GM19193 (cell line): ENCODE results near the gene SPTBN2.

Source experiments
- POLR2A ChIP-seq: IDR thresholded peaks from 4 replicates; pipeline ENCODE4 v1.6.1; 2011; ENCODE audit not compliant: insufficient read depth, insufficient read length; ENCODE audit errors: extremely low read depth

The SPTBN2 gene

DNA sequence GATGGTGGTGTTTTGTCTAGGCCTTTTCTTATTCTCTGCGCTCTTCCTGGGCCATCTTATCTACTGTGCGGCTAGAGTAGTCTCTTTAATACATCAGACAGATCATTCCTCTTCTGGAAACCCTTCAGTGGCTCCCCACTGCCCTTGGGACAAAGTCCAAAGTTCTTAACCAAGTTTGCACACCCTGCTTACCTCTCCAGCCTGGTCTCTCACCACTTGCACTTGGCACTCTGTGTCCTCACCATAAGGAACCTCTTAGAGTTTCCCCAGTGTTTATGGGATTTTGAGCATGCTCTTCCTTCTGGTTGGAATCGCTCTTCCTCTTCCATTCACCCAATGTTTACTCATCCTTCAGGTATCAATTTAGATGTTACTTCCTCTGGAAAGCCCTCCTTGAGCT is 5.2 kb upstream of the SPTBN2 start:
- no peak for TF ChIP-seq POLR2A

- TF ChIP-seq POLR2A: no peak
These were observed 431 bp upstream of the SPTBN2 start for GRCh38 chr11:66729447-66729846.

GRCh38 chr11:66728038-66728692 is 851 bp downstream of the SPTBN2 start:
- TF ChIP-seq POLR2A: no peak

DNA sequence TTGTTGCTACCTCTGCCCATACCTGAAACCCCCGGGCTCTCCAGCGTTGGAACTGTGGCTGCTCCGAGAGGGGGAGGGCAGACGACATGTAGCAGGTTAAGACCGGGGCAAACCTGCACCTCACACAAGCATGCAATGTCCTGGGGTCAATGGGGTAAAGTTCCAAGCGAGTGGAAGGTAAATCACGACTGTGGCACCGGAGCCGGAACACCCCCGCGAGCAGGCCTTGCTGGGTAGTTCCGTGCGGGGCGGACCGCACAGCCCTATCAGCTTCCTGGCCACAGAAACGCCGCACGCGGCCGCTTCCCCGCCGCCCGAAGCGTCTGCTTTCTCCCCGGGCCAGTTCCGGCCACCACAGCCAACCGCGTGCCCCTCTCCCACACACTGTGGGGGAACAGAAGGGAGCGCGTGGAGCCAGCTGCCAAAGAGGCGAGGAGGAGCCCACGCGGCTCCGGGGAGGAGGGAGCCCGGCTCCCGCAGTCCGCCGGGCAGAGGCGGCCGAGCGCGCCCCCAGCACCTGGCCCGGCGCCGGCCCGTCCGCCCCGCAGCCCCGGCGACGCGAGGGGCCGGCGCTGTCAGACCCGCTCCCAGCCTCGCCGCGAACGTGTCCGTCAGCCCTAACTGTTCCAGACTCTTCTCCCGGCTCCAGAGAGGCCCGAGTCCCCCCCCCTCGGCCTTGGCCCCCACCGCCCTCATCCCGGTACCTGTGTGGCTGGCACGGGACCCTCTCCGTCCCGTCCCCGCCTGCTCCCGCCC is 1.6 kb downstream of the SPTBN2 start:
- no peak for TF ChIP-seq POLR2A

DNA sequence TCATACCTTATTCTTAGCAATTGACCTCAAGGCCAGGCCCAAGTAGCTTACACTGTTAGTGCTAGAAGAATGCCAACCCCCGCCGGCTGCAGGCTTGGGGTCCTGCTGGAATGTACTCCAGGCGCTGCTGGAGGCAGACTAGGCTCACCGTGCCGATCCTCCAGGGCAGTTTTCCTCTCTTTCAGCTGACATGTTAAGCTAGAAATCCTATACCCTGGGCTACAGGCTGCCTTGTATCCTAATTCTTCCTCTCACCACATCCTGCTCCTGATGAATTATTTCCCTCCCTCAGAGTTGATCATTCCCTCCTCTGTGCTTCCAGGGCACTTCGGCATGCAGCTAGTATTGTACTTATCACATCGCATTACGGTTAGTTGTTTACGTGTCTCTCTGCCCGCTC is 3.4 kb downstream of the SPTBN2 start:
- TF ChIP-seq POLR2A: no peak

DNA sequence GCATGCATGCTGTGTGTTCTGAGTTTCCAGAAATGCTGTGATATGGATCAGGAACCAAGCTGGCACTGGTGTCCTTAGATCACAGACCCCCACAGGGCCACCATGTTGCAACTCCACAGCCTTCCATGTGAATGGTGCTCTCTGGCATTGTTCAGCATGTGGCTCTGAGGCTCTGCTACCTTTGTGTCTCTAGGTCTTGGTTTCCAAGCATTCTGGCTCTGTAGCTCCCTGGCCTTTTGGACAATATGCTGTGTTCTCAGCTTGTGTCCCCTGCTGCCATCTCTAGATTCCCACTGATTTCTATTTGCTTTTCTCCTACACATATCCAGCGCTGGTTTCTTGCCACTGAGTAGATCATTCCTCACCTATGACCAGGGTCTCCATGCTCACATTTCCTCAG is 3.9 kb downstream of the SPTBN2 start:
- TF ChIP-seq POLR2A: no peak

DNA sequence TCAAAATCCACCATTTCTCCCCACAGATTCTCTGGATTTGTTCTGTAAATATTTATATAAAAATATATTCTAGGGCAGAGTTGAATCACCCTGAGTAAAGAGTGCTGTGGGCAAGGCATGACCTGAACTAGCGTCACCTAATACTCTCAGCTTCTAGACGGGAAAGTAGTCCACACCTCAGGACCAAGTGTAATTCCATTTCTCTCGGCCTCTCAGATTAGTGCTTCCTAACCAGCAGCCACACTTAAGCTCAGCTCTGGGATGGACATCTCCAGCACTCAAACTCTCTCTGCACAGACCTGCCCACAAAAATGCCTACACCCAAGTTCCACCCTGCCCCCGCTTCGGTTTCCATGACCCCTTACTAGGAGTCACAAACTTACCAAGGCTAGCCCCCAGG is 5.3 kb downstream of the SPTBN2 start:
- TF ChIP-seq POLR2A: no peak

GRCh38 chr11:66722745-66723651 is 6.0 kb downstream of the SPTBN2 start:
- TF ChIP-seq POLR2A: no peak

GRCh38 chr11:66721939-66722338 is 7.1 kb downstream of the SPTBN2 start:
- TF ChIP-seq POLR2A: no peak

- TF ChIP-seq POLR2A: no peak
These were observed 8.0 kb downstream of the SPTBN2 start for GRCh38 chr11:66720899-66721470.

- no peak for TF ChIP-seq POLR2A
These were observed 8.7 kb downstream of the SPTBN2 start for GRCh38 chr11:66720223-66720898.

DNA sequence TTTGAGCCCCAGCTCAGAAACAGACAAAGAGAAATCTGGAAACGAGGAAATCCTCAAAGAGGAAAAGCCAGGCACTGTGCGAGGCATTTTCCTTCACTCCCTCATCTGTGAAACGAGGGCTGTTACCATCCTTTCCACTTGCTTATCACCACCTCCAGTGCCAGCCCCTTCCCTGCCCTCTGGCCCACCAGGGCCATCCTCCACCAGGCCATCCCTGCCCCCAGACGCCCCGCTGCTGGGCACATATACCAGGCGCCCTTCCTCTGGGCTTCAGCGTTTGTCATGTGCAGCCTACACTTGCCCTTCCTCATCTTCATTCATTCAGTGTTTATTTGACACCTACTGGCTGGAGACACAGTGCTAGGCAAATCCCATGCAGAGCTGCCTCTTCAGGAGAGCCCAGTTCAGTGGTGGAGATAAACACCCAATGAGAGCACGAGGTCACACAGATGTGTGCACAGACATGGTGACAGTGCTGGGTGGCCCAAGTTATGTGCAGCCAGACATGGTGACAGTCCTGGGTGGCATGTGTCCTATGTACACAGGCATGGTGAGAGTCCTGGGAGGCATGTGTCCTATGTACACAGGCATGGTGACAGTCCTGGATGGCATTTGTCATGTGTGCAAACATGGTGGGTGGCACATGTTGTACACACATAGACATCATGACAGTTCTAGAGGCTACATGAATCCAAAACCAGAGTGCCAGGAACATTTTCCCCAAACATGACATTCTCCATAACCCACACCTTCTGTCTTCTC is 9.7 kb downstream of the SPTBN2 start:
- TF ChIP-seq POLR2A: no peak

- TF ChIP-seq POLR2A: no peak
These were observed 10.6 kb downstream of the SPTBN2 start for GRCh38 chr11:66718320-66718971.
